K562 (cell line): ENCODE results near the gene SNW1. TPM values are rescaled to one million over a fixed set of nuclear protein-coding genes. Genes with fewer than 3 reads are reported as not detected.

Source experiments
- ATAC-seq: fragments of 200-7000 bp; cut with Tn5 transposase; 3 replicates; pipeline ENCODE4 v1.9.1; 2020; ENCODE audit warnings: moderate library complexity
- BruUV-seq: library from RNA; stranded (reverse); fragments of 400-500 nt; replicated peaks from 2 replicates; lab custom pipeline; 2021; lab: Mats Ljungman, UMichigan
- CTCF ChIA-PET: fragments of 300-600 bp; formaldehyde crosslinking; extraction: SDS; loops from one replicate; lab custom pipeline; 2021; ENCODE audit warnings: low intra/inter-chr PET ratio; lab: Yijun Ruan, JAX
- POLR2A ChIA-PET: fragments of 300-600, 350-650 bp; sonication (Branson Sonifier 250); formaldehyde crosslinking; extraction: SDS; loops from one replicate; lab custom pipeline; 2021; ENCODE audit warnings: antibody characterized with exemption, inconsistent platforms; lab: Yijun Ruan, JAX
- DNase-seq, 4 experiments: peaks; one replicate each; pipeline versions ENCODE4 v3.0.0 to v3.0.0-alpha.2; 2011 to 2018; ENCODE audit warnings: low spot score in 3 of 4, mixed read lengths in 3 of 4; ENCODE audit errors: extremely low read depth in 1 of 4
- FAIRE-seq: peaks from 2 replicates; lab custom pipeline; 2011; peaks lifted over from hg19 to GRCh38; lab: Jason Lieb, UNC
- H2AFZ ChIP-seq: 2 replicates; pipeline ENCODE4 v1.6.0; 2011; ENCODE audit warnings: low read depth, low read length, control low read depth, inconsistent platforms
- H3K27ac ChIP-seq: fragments of 200-600 bp; 3 replicates; pipeline ENCODE4 v1.8.0; 2011; ENCODE audit warnings: low read depth, mild to moderate bottlenecking, control low read depth, inconsistent platforms, low read length, moderate library complexity, mixed read lengths; ENCODE audit errors: extremely low read depth
- H3K27me3 ChIP-seq, 2 experiments: fragments of 300-600 bp in 1 of 2; 2 replicates in 1 of 2; 3 replicates in 1 of 2; pipeline versions ENCODE4 v1.6.0 to v1.8.0; 2011; ENCODE audit warnings: inconsistent platforms in 2 of 2, low read length in 2 of 2, mild to moderate bottlenecking in 1 of 2, mixed read lengths in 1 of 2, moderate library complexity in 1 of 2; ENCODE audit not compliant: control insufficient read depth in 2 of 2, insufficient read depth in 2 of 2
- H3K36me3 ChIP-seq: fragments of 300-600 bp; 3 replicates; pipeline ENCODE4 v1.8.0; 2011; ENCODE audit warnings: mild to moderate bottlenecking, low read length, inconsistent platforms; ENCODE audit not compliant: control insufficient read depth, insufficient read depth
- H3K4me1 ChIP-seq, 2 experiments: fragments of 200-600 bp in 1 of 2; replicated peaks in 1 of 2; 2 replicates in 1 of 2; 3 replicates in 1 of 2; pipeline versions ENCODE4 v1.5.1 to v1.8.0; 2011; ENCODE audit warnings: inconsistent platforms in 2 of 2, low read length in 2 of 2, mild to moderate bottlenecking in 1 of 2, mixed read lengths in 1 of 2, moderate library complexity in 1 of 2; ENCODE audit not compliant: control insufficient read depth in 2 of 2, insufficient read depth in 2 of 2
- H3K4me2 ChIP-seq: 2 replicates; pipeline ENCODE4 v1.6.1; 2011; ENCODE audit warnings: low read length, control low read depth, inconsistent platforms, mixed read lengths; ENCODE audit not compliant: insufficient read depth
- H3K4me3 ChIP-seq: fragments of 200-600 bp; sonication (generic), shearing (Covaris generic); 2 replicates; pipeline ENCODE4 v1.5.1; 2016; ENCODE audit warnings: control low read depth, inconsistent platforms
- H3K79me2 ChIP-seq: fragments of 200-600 bp; 3 replicates; pipeline ENCODE4 v1.8.0; 2011; ENCODE audit warnings: low read length, inconsistent platforms; ENCODE audit not compliant: control insufficient read depth, insufficient read depth
- H3K9ac ChIP-seq, 2 experiments: 2 replicates each; pipeline versions ENCODE4 v1.6.0 to v1.6.1; 2011; ENCODE audit warnings: low read depth in 2 of 2, low read length in 2 of 2, control low read depth in 1 of 2, inconsistent platforms in 1 of 2, mild to moderate bottlenecking in 1 of 2, mixed read lengths in 1 of 2; ENCODE audit not compliant: insufficient read depth in 1 of 2
- H3K9me1 ChIP-seq: one replicate; pipeline ENCODE4 v1.6.0; 2011; ENCODE audit warnings: inconsistent platforms, mild to moderate bottlenecking, low read length, moderate library complexity; ENCODE audit not compliant: control insufficient read depth, insufficient read depth
- H3K9me3 ChIP-seq: replicated peaks from 2 replicates; pipeline ENCODE4 v1.5.1; 2011; ENCODE audit warnings: low read depth, low read length, inconsistent platforms; ENCODE audit not compliant: control insufficient read depth, insufficient read depth
- H4K20me1 ChIP-seq: replicated peaks from 2 replicates; pipeline ENCODE4 v1.6.1; 2011; ENCODE audit warnings: low read length, inconsistent platforms, mixed read lengths; ENCODE audit not compliant: control insufficient read depth, insufficient read depth
- ARID2 ChIP-seq: fragments of 450-650 bp; IDR thresholded peaks from 2 replicates; pipeline ENCODE4 v1.6.1; 2017; ENCODE audit warnings: antibody characterized with exemption, mild to moderate bottlenecking
- BMI1 ChIP-seq: fragments of 150-350 bp; IDR thresholded peaks from 2 replicates; pipeline ENCODE4 v1.6.1; 2014; ENCODE audit warnings: low read length
- CBFA2T3 ChIP-seq: fragments of 450-650 bp; IDR thresholded peaks from 2 replicates; pipeline ENCODE4 v1.6.1; 2017
- ETV5 ChIP-seq: sonication (generic); formaldehyde crosslinking; IDR thresholded peaks from 2 replicates; pipeline ENCODE4 v1.4.0; 2020; ENCODE audit warnings: low read depth, mild to moderate bottlenecking, missing genetic modification reagents
- FOXP1 ChIP-seq: sonication (generic); formaldehyde crosslinking; IDR thresholded peaks from 2 replicates; pipeline ENCODE4 v1.8.0; 2022; ENCODE audit warnings: mild to moderate bottlenecking, missing genetic modification reagents
- GATAD2A ChIP-seq: fragments of 450-650 bp; IDR thresholded peaks from 2 replicates; pipeline ENCODE4 v1.6.1; 2017
- ILF3 ChIP-seq: fragments of 450-650 bp; IDR thresholded peaks from 2 replicates; pipeline ENCODE4 v1.6.1; 2018; ENCODE audit warnings: antibody characterized with exemption, mild to moderate bottlenecking, moderate library complexity, borderline replicate concordance
- JUN ChIP-seq, 2 experiments: sonication (generic) in 1 of 2; formaldehyde crosslinking in 1 of 2; IDR thresholded peaks; 2 replicates each; pipeline versions ENCODE4 v1.6.1 to v1.8.0; 2012 to 2022; ENCODE audit warnings: borderline replicate concordance in 2 of 2, mild to moderate bottlenecking in 2 of 2, improper control_type of control experiment in 1 of 2, low read depth in 1 of 2, low read length in 1 of 2, missing genetic modification reagents in 1 of 2
- MED1 ChIP-seq: sonication (generic); formaldehyde crosslinking; IDR thresholded peaks from 2 replicates; pipeline ENCODE4 v1.8.1; 2023; ENCODE audit warnings: missing genetic modification reagents, borderline replicate concordance
- MEF2A ChIP-seq: IDR thresholded peaks from 2 replicates; pipeline ENCODE4 v1.6.1; 2011; ENCODE audit warnings: low read depth, mild to moderate bottlenecking, low read length, moderate library complexity; ENCODE audit not compliant: control insufficient read depth
- MEF2D ChIP-seq: conservative IDR thresholded peaks from 2 replicates; pipeline ENCODE4 v1.6.1; 2016; ENCODE audit warnings: low read depth, missing genetic modification characterization, missing compliant biosample characterization
- POLR2AphosphoS2 ChIP-seq: IDR thresholded peaks from 2 replicates; pipeline ENCODE4 v1.6.1; 2012; ENCODE audit warnings: low read length, improper control_type of control experiment
- TAF7 ChIP-seq: fragments of 450-650 bp; IDR thresholded peaks from 2 replicates; pipeline ENCODE4 v1.6.1; 2016; ENCODE audit warnings: missing genetic modification characterization, missing compliant biosample characterization
- ZNF175 ChIP-seq: fragments of 200-800 bp; sonication (Bioruptor generic); IDR thresholded peaks from 2 replicates; pipeline ENCODE4 v1.6.1; 2016; ENCODE audit warnings: low read depth, mild to moderate bottlenecking, missing genetic modification characterization, missing compliant biosample characterization
- ZNF24 ChIP-seq: fragments of 450-650 bp; IDR thresholded peaks from 2 replicates; pipeline ENCODE4 v1.6.1; 2016
- ZNF274 ChIP-seq: IDR thresholded peaks from 2 replicates; pipeline ENCODE4 v1.6.1; 2011; ENCODE audit warnings: low read depth, mild to moderate bottlenecking, low read length, moderate library complexity, borderline replicate concordance
- ZNF436 ChIP-seq: fragments of 250-450, 450-650 bp; sonication (Bioruptor Pico); formaldehyde crosslinking; IDR thresholded peaks from 2 replicates; pipeline ENCODE4 v1.7.0; 2020; ENCODE audit warnings: mild to moderate bottlenecking
- ZNF77 ChIP-seq: fragments of 250-450 bp; sonication (Bioruptor Pico); IDR thresholded peaks from 2 replicates; pipeline ENCODE4 v1.5.0; 2020
- WGBS: fragments of 100-300 bp; shearing (Covaris generic); methylation state at CpG from one replicate; pipeline ENCODE4 v1.1.6; 2016; ENCODE audit warnings: low coverage, mixed read lengths; ENCODE audit not compliant: insufficient coverage; ENCODE audit errors: missing lambda C conversion rate; 5-methylcytosine and 5-hydroxymethylcytosine counted together
- in situ Hi-C: fragments of 300-500 bp; cut with MboI; formaldehyde crosslinking; loops from 4 replicates; pipeline ENCODE4 v1.15.0; 2018; ENCODE audit warnings: inconsistent platforms, mixed read lengths
- intact Hi-C: fragments of 100-400 bp; cut with micrococcal nuclease; formaldehyde crosslinking; loops from 2 replicates; pipeline ENCODE4 v1.14.2; 2022
- polyA plus RNA-seq, 8 experiments: library from polyadenylated mRNA; depleted of rRNA in 4 of 8; stranded (reverse) in 5 of 8; unstranded in 3 of 8; fragments of >200 nt; fragmentation: Nextera tagmentation in 2 of 8; fragmentation: Illumina TruSeq in 1 of 8; extraction: Ambion mirVana in 2 of 8; extraction: Trizol in 1 of 8; gene quantifications; 2 replicates each; pipeline versions ENCODE4 v1.2.1 to v1.2.3, GENCODE V29; 2011 to 2014; ENCODE audit warnings: inconsistent platforms in 1 of 8, missing spikeins in 1 of 8
- total RNA-seq, 7 experiments: library from RNA; depleted of rRNA in 6 of 7; stranded (reverse); fragments of >200 nt in 6 of 7; fragmentation: Illumina TruSeq in 2 of 7; extraction: Trizol in 2 of 7; gene quantifications; 2 replicates each; pipeline versions ENCODE4 v1.2.1 to v1.2.3, GENCODE V29; 2011 to 2021; ENCODE audit warnings: low replicate concordance in 1 of 7
- TF ChIP-seq, protein P1 (sequence below): sonication (generic); formaldehyde crosslinking; IDR thresholded peaks from 2 replicates; pipeline ENCODE4 v1.8.0; 2022; ENCODE audit warnings: mild to moderate bottlenecking, low read depth, missing genetic modification reagents
- TF ChIP-seq, protein P2 (sequence below): fragments of 250-450 bp; sonication (Bioruptor Pico); IDR thresholded peaks from 2 replicates; pipeline ENCODE4 v1.8.0; 2022; ENCODE audit warnings: inconsistent platforms

SNW1 gene
- total and polyA plus RNA-seq, 9 of the 15 experiments (the other 6 are each of a cell fraction or from before 2014, with no cell fraction given): 64.4 to 143 (median 98.2) TPM

DNA sequence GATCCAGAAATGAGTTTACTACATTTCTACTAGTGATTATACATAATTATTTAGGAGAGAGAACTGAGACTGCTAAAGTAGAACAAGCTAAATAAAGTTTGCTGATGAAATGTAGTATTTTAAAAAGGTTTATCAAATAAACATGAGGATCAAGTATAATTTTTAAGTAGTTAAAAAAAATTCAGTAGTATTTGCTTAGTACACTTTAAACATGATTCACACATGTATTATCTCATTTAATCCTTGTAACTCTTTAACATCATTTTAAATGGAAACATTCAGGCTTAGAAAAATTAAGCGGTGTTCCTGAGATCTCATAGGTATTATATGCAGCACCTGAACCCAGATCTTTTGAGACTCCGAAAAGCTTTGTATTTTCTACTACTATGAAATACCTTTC, 8.7 kb downstream of the SNW1 start:
- no peaks in the 10 kb centered on the region for H3K9me1 ChIP-seq
- TF ChIP-seq, protein P1, sequence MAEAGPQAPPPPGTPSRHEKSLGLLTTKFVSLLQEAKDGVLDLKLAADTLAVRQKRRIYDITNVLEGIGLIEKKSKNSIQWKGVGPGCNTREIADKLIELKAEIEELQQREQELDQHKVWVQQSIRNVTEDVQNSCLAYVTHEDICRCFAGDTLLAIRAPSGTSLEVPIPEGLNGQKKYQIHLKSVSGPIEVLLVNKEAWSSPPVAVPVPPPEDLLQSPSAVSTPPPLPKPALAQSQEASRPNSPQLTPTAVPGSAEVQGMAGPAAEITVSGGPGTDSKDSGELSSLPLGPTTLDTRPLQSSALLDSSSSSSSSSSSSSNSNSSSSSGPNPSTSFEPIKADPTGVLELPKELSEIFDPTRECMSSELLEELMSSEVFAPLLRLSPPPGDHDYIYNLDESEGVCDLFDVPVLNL (CRISPR knock-in tag): no peak
- TF ChIP-seq CBFA2T3 (no peak), ZNF77 (CRISPR knock-in tag) (no peak), POLR2AphosphoS2 (no peak), ZNF274 (no peak), FOXP1 (no peak), ZNF24 (no peak), ZNF436 (CRISPR knock-in tag) (no peak), GATAD2A (no peak), TAF7 (tag) (no peak), ILF3 (no peak), MED1 (CRISPR knock-in tag) (no peak), ZNF175 (CRISPR knock-in tag) (no peak), ARID2 (no peak), MEF2D (tag) (no peak), ETV5 (no peak), MEF2A (no peak), BMI1 (no peak), JUN (IDR thresholded peaks at IDR 0.05; ENCODE audit: borderline replicate concordance, low read depth, low read length) (no peak), JUN (CRISPR knock-in tag; IDR thresholded peaks at IDR 0.05; ENCODE audit: borderline replicate concordance) (no peak)
- TF ChIP-seq, protein P2, sequence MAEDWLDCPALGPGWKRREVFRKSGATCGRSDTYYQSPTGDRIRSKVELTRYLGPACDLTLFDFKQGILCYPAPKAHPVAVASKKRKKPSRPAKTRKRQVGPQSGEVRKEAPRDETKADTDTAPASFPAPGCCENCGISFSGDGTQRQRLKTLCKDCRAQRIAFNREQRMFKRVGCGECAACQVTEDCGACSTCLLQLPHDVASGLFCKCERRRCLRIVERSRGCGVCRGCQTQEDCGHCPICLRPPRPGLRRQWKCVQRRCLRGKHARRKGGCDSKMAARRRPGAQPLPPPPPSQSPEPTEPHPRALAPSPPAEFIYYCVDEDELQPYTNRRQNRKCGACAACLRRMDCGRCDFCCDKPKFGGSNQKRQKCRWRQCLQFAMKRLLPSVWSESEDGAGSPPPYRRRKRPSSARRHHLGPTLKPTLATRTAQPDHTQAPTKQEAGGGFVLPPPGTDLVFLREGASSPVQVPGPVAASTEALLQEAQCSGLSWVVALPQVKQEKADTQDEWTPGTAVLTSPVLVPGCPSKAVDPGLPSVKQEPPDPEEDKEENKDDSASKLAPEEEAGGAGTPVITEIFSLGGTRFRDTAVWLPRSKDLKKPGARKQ (CRISPR knock-in tag): no peak
- TF ChIP-seq, all 486 proteins: peak for 0
- Histone ChIP-seq H3K9me3 (no peaks in the 10 kb centered on the region), H3K4me1 (no peaks in the 10 kb centered on the region; a peak in 1 of 5 replicates), H3K9ac (no peak overlapping the region), H3K4me3 (no peak overlapping the region), H3K27ac (no peak overlapping the region), H2AFZ (no peak overlapping the region), H3K4me2 (no peak overlapping the region), H3K27me3 (no peaks in the 10 kb centered on the region), H4K20me1 (no peaks in the 10 kb centered on the region), H3K79me2 (peaks cover 44% of the 10 kb centered on the region), H3K36me3 (peaks cover 73% of the 10 kb centered on the region)
- in situ Hi-C loops: no loop called here
- POLR2A ChIA-PET: interaction anchor here (0.7 kb wide), 1 partner anchor 9 kb away, joined by 4 read pairs; the partner anchor contains the start of gene SNW1
- no peak for DNase-seq
- no peak for ATAC-seq
- no TSS peak for BruUV-seq
- CTCF ChIA-PET: no interaction called here
- FAIRE-seq: no peak
- WGBS: 100% methylated on average over 2 of the region's 2 CpGs
- intact Hi-C loops: no loop called here
